A549 (cell line): ENCODE results near the gene DDX59. TPM values are rescaled to one million over a fixed set of nuclear protein-coding genes. Genes with fewer than 3 reads are reported as not detected.
A peak's percentile ranks its signal among the peaks of the same experiment; 100 is the strongest.

Experiments
- ATAC-seq, 2 experiments: fragments of 200-7000 bp in 1 of 2; fragments of >200 bp in 1 of 2; cut with Nextera tagmentation in 1 of 2; cut with Tn5 transposase in 1 of 2; 3 replicates each; pipeline versions ENCODE4 v1.8.0 to v1.9.1; 2018 to 2020; ENCODE audit warnings: mild to moderate bottlenecking in 1 of 2, moderate library complexity in 1 of 2
- CTCF ChIA-PET: fragments of 300-600 bp; sonication (Branson Sonifier 250); formaldehyde crosslinking; extraction: SDS; loops from one replicate; lab custom pipeline; 2021; ENCODE audit warnings: antibody characterized with exemption, inconsistent platforms; lab: Yijun Ruan, JAX
- POLR2A ChIA-PET: fragments of 350-600 bp; formaldehyde crosslinking; extraction: SDS; loops from one replicate; lab custom pipeline; 2021; ENCODE audit warnings: antibody characterized with exemption, inconsistent platforms; lab: Yijun Ruan, JAX
- DNase-seq, 2 experiments: peaks; one replicate each; pipeline versions ENCODE4 v3.0.0 to v3.0.0-alpha.2; 2011 to 2016; ENCODE audit warnings: low read depth in 1 of 2, low spot score in 1 of 2
- FAIRE-seq: peaks from 2 replicates; lab custom pipeline; 2011; peaks lifted over from hg19 to GRCh38; lab: Jason Lieb, UNC
- H3K27ac ChIP-seq, 2 experiments: fragments of >200 bp; sonication (Bioruptor Twin); formaldehyde crosslinking; 3 replicates each; pipeline ENCODE4 v1.5.1; 2016 to 2017
- H3K4me1 ChIP-seq: fragments of >200 bp; sonication (Bioruptor Twin); formaldehyde crosslinking; 3 replicates; pipeline ENCODE4 v1.6.1; 2016
- H3K4me2 ChIP-seq: fragments of >200 bp; sonication (Bioruptor Twin); formaldehyde crosslinking; 3 replicates; pipeline ENCODE4 v1.6.1; 2016
- H3K4me3 ChIP-seq: fragments of >200 bp; sonication (Bioruptor Twin); formaldehyde crosslinking; 3 replicates; pipeline ENCODE4 v1.5.1; 2016
- H3K9me3 ChIP-seq: fragments of >200 bp; sonication (Bioruptor Twin); formaldehyde crosslinking; 3 replicates; pipeline ENCODE4 v1.6.1; 2016
- CHD4 ChIP-seq: fragments of 200-600 bp; sonication (generic); IDR thresholded peaks from 2 replicates; pipeline ENCODE4 v1.6.1; 2016; ENCODE audit warnings: antibody characterized with exemption, mild to moderate bottlenecking, borderline replicate concordance
- GATA3 ChIP-seq: IDR thresholded peaks from 2 replicates; pipeline ENCODE4 v1.6.1; 2012; ENCODE audit warnings: borderline replicate concordance
- HMGXB4 ChIP-seq: fragments of 250-450 bp; sonication (Bioruptor Pico); IDR thresholded peaks from 2 replicates; pipeline ENCODE4 v1.5.0; 2021; ENCODE audit warnings: mild to moderate bottlenecking, moderate library complexity, borderline replicate concordance
- HOXB13 ChIP-seq: fragments of 250-450 bp; sonication (Bioruptor Pico); IDR thresholded peaks from 2 replicates; pipeline ENCODE4 v1.5.0; 2020; ENCODE audit warnings: low read depth, mild to moderate bottlenecking, moderate library complexity
- HOXB5 ChIP-seq: fragments of 250-450 bp; sonication (Bioruptor Pico); IDR thresholded peaks from 2 replicates; pipeline ENCODE4 v1.5.0; 2020; ENCODE audit warnings: mild to moderate bottlenecking, moderate library complexity
- JUN ChIP-seq, 2 experiments: fragments of >200 bp; sonication (Bioruptor Twin); formaldehyde crosslinking; IDR thresholded peaks; 2 replicates in 1 of 2; 3 replicates in 1 of 2; pipeline ENCODE4 v1.6.1; 2016 to 2017
- JUNB ChIP-seq: fragments of >200 bp; sonication (Bioruptor Twin); formaldehyde crosslinking; IDR thresholded peaks from 2 replicates; pipeline ENCODE4 v1.6.1; 2016
- MAZ ChIP-seq: fragments of 150-350 bp; IDR thresholded peaks from 2 replicates; pipeline ENCODE4 v1.6.1; 2014; ENCODE audit warnings: antibody characterized with exemption, low read depth, low read length, borderline replicate concordance
- NR3C1 ChIP-seq: fragments of >200 bp; sonication (Bioruptor Twin); formaldehyde crosslinking; IDR thresholded peaks from 3 replicates; pipeline ENCODE4 v1.6.1; 2017
- PHF8 ChIP-seq: fragments of 200-600 bp; sonication (generic); IDR thresholded peaks from 2 replicates; pipeline ENCODE4 v1.6.1; 2016; ENCODE audit warnings: low read depth, mild to moderate bottlenecking, antibody characterized with exemption, moderate library complexity, borderline replicate concordance
- POLR2AphosphoS2 ChIP-seq: conservative IDR thresholded peaks from 2 replicates; pipeline ENCODE4 v1.6.1; 2012; ENCODE audit warnings: low read length, improper control_type of control experiment, inconsistent platforms
- RNF2 ChIP-seq: fragments of 200-600 bp; sonication (generic); IDR thresholded peaks from 2 replicates; pipeline ENCODE4 v1.6.1; 2016; ENCODE audit warnings: low read depth, mild to moderate bottlenecking, antibody characterized with exemption, moderate library complexity, borderline replicate concordance
- SMC3 ChIP-seq: fragments of >200 bp; sonication (Bioruptor Twin); formaldehyde crosslinking; IDR thresholded peaks from 3 replicates; pipeline ENCODE4 v1.6.1; 2018; ENCODE audit warnings: inconsistent platforms
- TFCP2L1 ChIP-seq: fragments of 250-450 bp; sonication (Bioruptor Pico); IDR thresholded peaks from 2 replicates; pipeline ENCODE4 v1.5.0; 2021; ENCODE audit warnings: mild to moderate bottlenecking
- ZC3H11A ChIP-seq: fragments of 450-650 bp; IDR thresholded peaks from 2 replicates; pipeline ENCODE4 v1.6.1; 2014; ENCODE audit warnings: antibody characterized with exemption, mild to moderate bottlenecking
- WGBS: methylation state at CpG from one replicate; pipeline ENCODE4 v1.1.6; 2017; ENCODE audit errors: missing lambda C conversion rate; 5-methylcytosine and 5-hydroxymethylcytosine counted together
- polyA plus RNA-seq, 4 experiments: library from polyadenylated mRNA; depleted of rRNA in 3 of 4; stranded (reverse); fragments of >200 nt; fragmentation: RNase III in 1 of 4; extraction: RNeasy Plus Mini Kit Qiagen cat#74134 plus additional on column Dnase treatment in 1 of 4; gene quantifications; 2 replicates in 3 of 4; 3 replicates in 1 of 4; pipeline ENCODE4 v1.2.3, GENCODE V29; 2011 to 2017
- TF ChIP-seq, protein P1 (sequence below): IDR thresholded peaks from 2 replicates; pipeline ENCODE4 v1.6.1; 2012; ENCODE audit warnings: low read depth, borderline replicate concordance
- TF ChIP-seq, protein P2 (sequence below): fragments of >200 bp; sonication (Bioruptor Twin); formaldehyde crosslinking; IDR thresholded peaks from 3 replicates; pipeline ENCODE4 v1.5.1; 2016
- TF ChIP-seq, protein P3 (sequence below): fragments of 150-350 bp; IDR thresholded peaks from 2 replicates; pipeline ENCODE4 v1.6.1; 2014; ENCODE audit warnings: low read depth, mild to moderate bottlenecking, low read length

Gene DDX59
- polyA plus RNA-seq, 2 of the 4 experiments (the other 2 are of a cell fraction), result 16.6 to 42.9 TPM

GRCh38 chr1:200659269-200659668 is 10.4 kb downstream of the DDX59 start:
- ATAC-seq (peak; percentile 8 to 70; a peak in 4 of 6 replicates), FAIRE-seq (no peak), DNase-seq (no peak)
- 0 out of 6 replicates have a peak overlapping the region, but pooled peaks of 1 of the 2 experiments have one; percentile 6 for H3K27ac ChIP-seq
- POLR2A ChIA-PET, result interaction anchor here (2.1 kb wide), 1 partner anchor 10 kb away, joined by 12 read pairs; the partner anchor contains the start of gene DDX59
- H3K4me3 ChIP-seq, result no peak overlapping the region
- WGBS, result 75% methylated on average over 1 of the region's 1 CpG
- no peak overlapping the region; the same call in 2 of the 3 replicates for H3K4me2 ChIP-seq
- CTCF ChIA-PET, result interaction anchor here (1.2 kb wide), 1 partner anchor 23 kb away, joined by 3 read pairs; no protein-coding TSS in a partner anchor
- no peaks in the 10 kb centered on the region for H3K9me3 ChIP-seq
- TF ChIP-seq SMC3 (no peak), HOXB5 (CRISPR knock-in tag) (no peak), MAZ (no peak), POLR2AphosphoS2 (no peak), ZC3H11A (no peak), PHF8 (no peak), JUNB (no peak), RNF2 (no peak), HMGXB4 (CRISPR knock-in tag) (no peak), GATA3 (no peak), HOXB13 (CRISPR knock-in tag) (no peak), TFCP2L1 (CRISPR knock-in tag) (no peak)
- TF ChIP-seq, protein P1, sequence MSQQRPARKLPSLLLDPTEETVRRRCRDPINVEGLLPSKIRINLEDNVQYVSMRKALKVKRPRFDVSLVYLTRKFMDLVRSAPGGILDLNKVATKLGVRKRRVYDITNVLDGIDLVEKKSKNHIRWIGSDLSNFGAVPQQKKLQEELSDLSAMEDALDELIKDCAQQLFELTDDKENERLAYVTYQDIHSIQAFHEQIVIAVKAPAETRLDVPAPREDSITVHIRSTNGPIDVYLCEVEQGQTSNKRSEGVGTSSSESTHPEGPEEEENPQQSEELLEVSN, result no peak
- TF ChIP-seq, protein P2, sequence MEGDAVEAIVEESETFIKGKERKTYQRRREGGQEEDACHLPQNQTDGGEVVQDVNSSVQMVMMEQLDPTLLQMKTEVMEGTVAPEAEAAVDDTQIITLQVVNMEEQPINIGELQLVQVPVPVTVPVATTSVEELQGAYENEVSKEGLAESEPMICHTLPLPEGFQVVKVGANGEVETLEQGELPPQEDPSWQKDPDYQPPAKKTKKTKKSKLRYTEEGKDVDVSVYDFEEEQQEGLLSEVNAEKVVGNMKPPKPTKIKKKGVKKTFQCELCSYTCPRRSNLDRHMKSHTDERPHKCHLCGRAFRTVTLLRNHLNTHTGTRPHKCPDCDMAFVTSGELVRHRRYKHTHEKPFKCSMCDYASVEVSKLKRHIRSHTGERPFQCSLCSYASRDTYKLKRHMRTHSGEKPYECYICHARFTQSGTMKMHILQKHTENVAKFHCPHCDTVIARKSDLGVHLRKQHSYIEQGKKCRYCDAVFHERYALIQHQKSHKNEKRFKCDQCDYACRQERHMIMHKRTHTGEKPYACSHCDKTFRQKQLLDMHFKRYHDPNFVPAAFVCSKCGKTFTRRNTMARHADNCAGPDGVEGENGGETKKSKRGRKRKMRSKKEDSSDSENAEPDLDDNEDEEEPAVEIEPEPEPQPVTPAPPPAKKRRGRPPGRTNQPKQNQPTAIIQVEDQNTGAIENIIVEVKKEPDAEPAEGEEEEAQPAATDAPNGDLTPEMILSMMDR, result no peak
- TF ChIP-seq, protein P3, sequence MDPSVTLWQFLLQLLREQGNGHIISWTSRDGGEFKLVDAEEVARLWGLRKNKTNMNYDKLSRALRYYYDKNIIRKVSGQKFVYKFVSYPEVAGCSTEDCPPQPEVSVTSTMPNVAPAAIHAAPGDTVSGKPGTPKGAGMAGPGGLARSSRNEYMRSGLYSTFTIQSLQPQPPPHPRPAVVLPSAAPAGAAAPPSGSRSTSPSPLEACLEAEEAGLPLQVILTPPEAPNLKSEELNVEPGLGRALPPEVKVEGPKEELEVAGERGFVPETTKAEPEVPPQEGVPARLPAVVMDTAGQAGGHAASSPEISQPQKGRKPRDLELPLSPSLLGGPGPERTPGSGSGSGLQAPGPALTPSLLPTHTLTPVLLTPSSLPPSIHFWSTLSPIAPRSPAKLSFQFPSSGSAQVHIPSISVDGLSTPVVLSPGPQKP, result no peak
- peaks cover 10% of the 10 kb centered on the region for H3K4me1 ChIP-seq

DNA sequence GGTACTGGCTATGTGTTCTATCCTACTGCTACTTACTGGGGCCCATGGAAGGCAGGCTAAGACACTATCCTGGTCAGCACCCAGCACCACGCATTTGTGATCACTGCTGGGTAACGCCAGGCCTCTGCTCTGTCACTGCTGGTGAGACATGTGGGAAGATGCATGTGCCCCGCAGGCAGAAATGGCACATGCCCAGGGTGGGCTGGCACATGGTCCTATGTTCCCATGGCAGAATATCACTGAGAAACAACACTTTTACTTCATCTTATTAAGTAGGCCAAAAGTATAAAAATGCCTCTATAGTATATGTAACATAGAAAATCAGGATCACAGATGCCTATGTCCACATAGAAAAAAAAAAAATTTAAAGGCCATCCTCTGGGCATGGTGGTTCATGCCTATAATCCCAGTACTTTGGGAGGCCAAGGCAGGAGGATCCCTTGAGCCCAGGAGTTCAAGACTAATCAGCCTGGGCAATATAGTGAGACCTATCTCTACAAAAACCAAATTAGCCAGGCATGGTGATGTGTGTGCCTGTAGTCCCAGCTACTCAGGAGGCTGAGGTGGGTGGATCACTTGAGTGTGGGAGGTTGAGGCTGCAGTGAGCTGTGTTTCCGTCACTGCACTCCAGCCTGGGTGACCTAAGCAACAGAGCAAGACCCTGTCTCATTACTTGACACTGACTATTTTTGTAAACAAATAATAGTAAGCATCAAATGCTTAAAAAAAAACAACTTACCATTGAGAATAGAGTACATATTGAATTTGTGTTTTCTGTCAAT is 11.5 kb downstream of the DDX59 start:
- H3K4me2 ChIP-seq, result no peak overlapping the region
- CTCF ChIA-PET, result interaction anchor here (0.9 to 1.2 kb wide), 2 partner anchors 14 to 22 kb away, joined by 3 to 5 read pairs; no protein-coding TSS in a partner anchor
- no peak for ATAC-seq

GRCh38 chr1:200654660-200655059 is 15.0 kb downstream of the DDX59 start:
- Histone ChIP-seq H3K4me2 (no peak overlapping the region), H3K4me3 (no peak overlapping the region), H3K4me1 (peaks cover 8% of the 10 kb centered on the region), H3K9me3 (no peaks in the 10 kb centered on the region), H3K27ac (no peak overlapping the region)
- ChIA-PET POLR2A (no interaction called here), CTCF (no interaction called here)
- FAIRE-seq (no peak), DNase-seq (no peak), ATAC-seq (no peak)
- WGBS, result 94% methylated on average over 5 of the region's 5 CpGs
- TF ChIP-seq JUN (IDR thresholded peaks at IDR 0.05), result no peak
- no peak for TF ChIP-seq CHD4

More for the DNA sequence above, 11.5 kb downstream of the DDX59 start:
- H3K9me3 ChIP-seq, result no peaks in the 10 kb centered on the region
- no peak for DNase-seq
- FAIRE-seq, result no peak
- POLR2A ChIA-PET, result interaction anchor here (0.7 to 2.1 kb wide), 2 partner anchors 7 to 11 kb away, joined by 7 to 12 read pairs; partner anchors contain the start of gene DDX59
- H3K4me3 ChIP-seq, result no peak overlapping the region
- no peak overlapping the region for H3K27ac ChIP-seq
- 87% methylated on average over 2 of the region's 4 CpGs for WGBS
- TF ChIP-seq NR3C1, result no peak
- H3K4me1 ChIP-seq, result peaks cover 10% of the 10 kb centered on the region
